OCI-LY1 (cell line): ENCODE data around the gene DOK4.

Experiments
- H2AFZ ChIP-seq: fragments of 200-600 bp; sonication (generic), shearing (Covaris generic); 2 replicates; pipeline ENCODE4 v1.6.0; 2014; ENCODE audit warnings: antibody characterized with exemption, mild to moderate bottlenecking, low read length
- H3F3A ChIP-seq: fragments of 200-600 bp; sonication (generic), shearing (Covaris generic); 2 replicates; pipeline ENCODE4 v1.6.0; 2014; ENCODE audit warnings: mild to moderate bottlenecking, antibody characterized with exemption, low read length, moderate library complexity; ENCODE audit not compliant: insufficient read depth
- H3K27ac ChIP-seq: fragments of 200-600 bp; sonication (generic); 2 replicates; pipeline ENCODE4 v1.5.1; 2014; ENCODE audit warnings: low read length, mixed run types, mild to moderate bottlenecking, low read depth; ENCODE audit not compliant: poor library complexity, severe bottlenecking
- H3K27me3 ChIP-seq: fragments of 200-600 bp; sonication (generic); 2 replicates; pipeline ENCODE4 v1.6.0; 2014; ENCODE audit warnings: antibody characterized with exemption, mild to moderate bottlenecking, low read length, moderate library complexity; ENCODE audit not compliant: insufficient read depth
- H3K36me3 ChIP-seq: fragments of 200-600 bp; sonication (generic); 2 replicates; pipeline ENCODE4 v1.6.1; 2014; ENCODE audit warnings: mild to moderate bottlenecking, antibody characterized with exemption, low read length, moderate library complexity, mixed read lengths; ENCODE audit not compliant: insufficient read depth
- H3K4me1 ChIP-seq: fragments of 200-600 bp; sonication (generic); 2 replicates; pipeline ENCODE4 v1.5.1; 2014; ENCODE audit warnings: mild to moderate bottlenecking, low read length, moderate library complexity; ENCODE audit not compliant: insufficient read depth, severe bottlenecking
- H3K4me2 ChIP-seq: fragments of 200-600 bp; sonication (generic), shearing (Covaris generic); 2 replicates; pipeline ENCODE4 v1.6.1; 2014; ENCODE audit warnings: low read length
- H3K4me3 ChIP-seq: fragments of 200-600 bp; sonication (generic); 2 replicates; pipeline ENCODE4 v1.5.1; 2014; ENCODE audit warnings: low read length, low read depth, mild to moderate bottlenecking, mixed read lengths; ENCODE audit not compliant: poor library complexity, severe bottlenecking
- H3K79me2 ChIP-seq: fragments of 200-600 bp; shearing (Covaris generic); 2 replicates; pipeline ENCODE4 v1.6.1; 2016; ENCODE audit warnings: mixed run types, low read length, mixed read lengths; ENCODE audit not compliant: insufficient read depth
- H3K9ac ChIP-seq: fragments of 200-600 bp; sonication (generic), shearing (Covaris generic); 2 replicates; pipeline ENCODE4 v1.6.1; 2014; ENCODE audit warnings: mild to moderate bottlenecking, low read length, mixed read lengths
- H3K9me2 ChIP-seq: fragments of 200-600 bp; sonication (generic), shearing (Covaris generic); 2 replicates; pipeline ENCODE4 v1.6.1; 2014; ENCODE audit warnings: low read depth, mild to moderate bottlenecking, low read length, mixed read lengths
- H3K9me3 ChIP-seq: fragments of 200-600 bp; shearing (Covaris generic); 2 replicates; pipeline ENCODE4 v1.6.1; 2014; ENCODE audit warnings: low read length, mixed read lengths
- H4K20me1 ChIP-seq: fragments of 200-600 bp; sonication (generic), shearing (Covaris generic); 2 replicates; pipeline ENCODE4 v1.6.0; 2016; ENCODE audit warnings: mild to moderate bottlenecking, low read length; ENCODE audit not compliant: insufficient read depth
- EZH2 ChIP-seq: fragments of 200-600 bp; sonication (generic), shearing (Covaris generic); IDR thresholded peaks from 2 replicates; pipeline ENCODE4 v1.8.0; 2017; ENCODE audit warnings: borderline replicate concordance, mixed run types, mild to moderate bottlenecking, antibody characterized with exemption, low read length, moderate library complexity, mixed read lengths
- TF ChIP-seq, protein P1 (sequence below): fragments of 200-600 bp; sonication (generic), shearing (Covaris generic); IDR thresholded peaks from 2 replicates; pipeline ENCODE4 v1.5.1; 2017; ENCODE audit warnings: mild to moderate bottlenecking, antibody characterized with exemption, low read length, moderate library complexity, mixed read lengths

DOK4 gene

GRCh38 chr16:57531635-57532265, 45.5 kb upstream of the DOK4 start:
- Histone ChIP-seq H3K36me3 (no peaks in the 10 kb centered on the region), H3K4me3 (no peak overlapping the region), H3K4me1 (peaks cover 8% of the 10 kb centered on the region), H3F3A (no peaks in the 10 kb centered on the region), H3K27me3 (no peaks in the 10 kb centered on the region), H2AFZ (no peak overlapping the region), H3K9me2 (no peaks in the 10 kb centered on the region), H3K9me3 (no peaks in the 10 kb centered on the region), H4K20me1 (no peaks in the 10 kb centered on the region), H3K9ac (no peak overlapping the region), H3K27ac (no peak overlapping the region), H3K4me2 (no peak overlapping the region), H3K79me2 (no peaks in the 10 kb centered on the region)
- TF ChIP-seq, protein P1, sequence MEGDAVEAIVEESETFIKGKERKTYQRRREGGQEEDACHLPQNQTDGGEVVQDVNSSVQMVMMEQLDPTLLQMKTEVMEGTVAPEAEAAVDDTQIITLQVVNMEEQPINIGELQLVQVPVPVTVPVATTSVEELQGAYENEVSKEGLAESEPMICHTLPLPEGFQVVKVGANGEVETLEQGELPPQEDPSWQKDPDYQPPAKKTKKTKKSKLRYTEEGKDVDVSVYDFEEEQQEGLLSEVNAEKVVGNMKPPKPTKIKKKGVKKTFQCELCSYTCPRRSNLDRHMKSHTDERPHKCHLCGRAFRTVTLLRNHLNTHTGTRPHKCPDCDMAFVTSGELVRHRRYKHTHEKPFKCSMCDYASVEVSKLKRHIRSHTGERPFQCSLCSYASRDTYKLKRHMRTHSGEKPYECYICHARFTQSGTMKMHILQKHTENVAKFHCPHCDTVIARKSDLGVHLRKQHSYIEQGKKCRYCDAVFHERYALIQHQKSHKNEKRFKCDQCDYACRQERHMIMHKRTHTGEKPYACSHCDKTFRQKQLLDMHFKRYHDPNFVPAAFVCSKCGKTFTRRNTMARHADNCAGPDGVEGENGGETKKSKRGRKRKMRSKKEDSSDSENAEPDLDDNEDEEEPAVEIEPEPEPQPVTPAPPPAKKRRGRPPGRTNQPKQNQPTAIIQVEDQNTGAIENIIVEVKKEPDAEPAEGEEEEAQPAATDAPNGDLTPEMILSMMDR: no peak
- TF ChIP-seq EZH2: no peak

- Histone ChIP-seq H3K79me2 (no peaks in the 10 kb centered on the region), H4K20me1 (no peaks in the 10 kb centered on the region), H3K4me2 (no peak overlapping the region), H2AFZ (no peak overlapping the region), H3K4me1 (peaks cover 5% of the 10 kb centered on the region), H3K27me3 (no peaks in the 10 kb centered on the region), H3K36me3 (no peaks in the 10 kb centered on the region), H3K4me3 (no peak overlapping the region), H3K27ac (no peak overlapping the region), H3F3A (no peaks in the 10 kb centered on the region), H3K9me2 (no peaks in the 10 kb centered on the region), H3K9ac (no peak overlapping the region), H3K9me3 (no peaks in the 10 kb centered on the region)
- TF ChIP-seq EZH2: no peak
- TF ChIP-seq, protein P1: no peak
These were observed 44.9 kb upstream of the DOK4 start for GRCh38 chr16:57531253-57531575.

- Histone ChIP-seq H3K27me3 (no peaks in the 10 kb centered on the region), H3K9me2 (no peaks in the 10 kb centered on the region), H4K20me1 (no peaks in the 10 kb centered on the region), H2AFZ (no peak overlapping the region), H3K9ac (no peak overlapping the region), H3K4me1 (peaks cover 5% of the 10 kb centered on the region), H3K4me2 (no peak overlapping the region), H3K79me2 (no peaks in the 10 kb centered on the region), H3K36me3 (no peaks in the 10 kb centered on the region), H3K4me3 (no peak overlapping the region), H3F3A (no peaks in the 10 kb centered on the region), H3K27ac (no peak overlapping the region), H3K9me3 (no peaks in the 10 kb centered on the region)
- TF ChIP-seq, protein P1: no peak
- TF ChIP-seq EZH2: no peak
These were observed 44.4 kb upstream of the DOK4 start for GRCh38 chr16:57530522-57531252.
